ENCODE measurements around the gene ADAMTS7.
"Not testable (repeated sequence)": the region's sequence is repeated elsewhere in the genome, so short reads cannot be mapped to it uniquely, and the experiment has no call there.

Gene ADAMTS7

GRCh38 chr15:78795043-78795442 lies 16.2 kb downstream of the ADAMTS7 start:
- H3K9me3 ChIP-seq (ENCODE audit: control insufficient read depth, insufficient read depth, low read depth, low read length), result no peaks in the 10 kb centered on the region
- no peak overlapping the region for H3K4me3 ChIP-seq (ENCODE audit: low read depth, low read length)
- H3K4me1 ChIP-seq (ENCODE audit: control insufficient read depth, insufficient read depth, low read length), result no peaks in the 10 kb centered on the region
- H3K36me3 ChIP-seq (ENCODE audit: control insufficient read depth in 2 of 2, insufficient read depth in 1 of 2, low read length in 2 of 2), result no peaks in the 10 kb centered on the region
- CTCF ChIA-PET, result interaction anchor here (0.7 kb wide), 1 partner anchor 37 kb away, joined by 3 read pairs; no protein-coding TSS in a partner anchor
- TF ChIP-seq HOXA7 (CRISPR knock-in tag; IDR thresholded peaks at IDR 0.05; ENCODE audit: borderline replicate concordance) (no peak), REST (tag by site-specific recombination; IDR thresholded peaks at IDR 0.05) (peak; percentile 82)
- POLR2A ChIA-PET, result no interaction called here
- no peak overlapping the region for H3K27ac ChIP-seq (ENCODE audit: extremely low read depth, low read depth, low read length)

- POLR2A ChIA-PET; H3K4me3 ChIP-seq (ENCODE audit: low read depth, low read length); H3K9me3 ChIP-seq (ENCODE audit: control insufficient read depth, insufficient read depth, low read depth, low read length); H3K4me1 ChIP-seq (ENCODE audit: control insufficient read depth, insufficient read depth, low read length); H3K36me3 ChIP-seq (ENCODE audit: control insufficient read depth in 2 of 2, insufficient read depth in 1 of 2, low read length in 2 of 2); H3K27ac ChIP-seq (ENCODE audit: extremely low read depth, low read depth, low read length): not testable (repeated sequence)
- CTCF ChIA-PET, result interaction anchor here (0.7 to 0.8 kb wide), 2 partner anchors 8 to 85 kb away, joined by 3 read pairs; no protein-coding TSS in a partner anchor
- TF ChIP-seq PRDM10 (tag by site-specific recombination; IDR thresholded peaks at IDR 0.05), result peak; percentile 75
Measured at GRCh38 chr15:78794446-78794845, 16.8 kb downstream of the ADAMTS7 start.

GRCh38 chr15:78791357-78791756 lies 19.9 kb downstream of the ADAMTS7 start:
- H3K36me3 ChIP-seq (ENCODE audit: control insufficient read depth in 2 of 2, insufficient read depth in 1 of 2, low read length in 2 of 2), result no peaks in the 10 kb centered on the region
- POLR2A ChIA-PET, result no interaction called here
- no peak overlapping the region for H3K27ac ChIP-seq (ENCODE audit: extremely low read depth, low read depth, low read length)
- H3K4me1 ChIP-seq (ENCODE audit: control insufficient read depth, insufficient read depth, low read length), result no peaks in the 10 kb centered on the region
- TF ChIP-seq ZNF248 (tag by site-specific recombination; IDR thresholded peaks at IDR 0.05) (no peak), ZNF768 (tag by site-specific recombination; IDR thresholded peaks at IDR 0.05) (no peak), ZNF114 (tag by site-specific recombination; IDR thresholded peaks at IDR 0.05) (no peak), ZNF792 (tag by site-specific recombination; IDR thresholded peaks at IDR 0.05) (no peak)
- no peaks in the 10 kb centered on the region for H3K9me3 ChIP-seq (ENCODE audit: control insufficient read depth, insufficient read depth, low read depth, low read length)
- H3K4me3 ChIP-seq (ENCODE audit: low read depth, low read length), result no peak overlapping the region
- CTCF ChIA-PET, result no interaction called here

- Histone ChIP-seq H3K27ac (ENCODE audit: extremely low read depth, low read depth, low read length) (no peak overlapping the region), H3K9me3 (ENCODE audit: control insufficient read depth, insufficient read depth, low read depth, low read length) (no peaks in the 10 kb centered on the region), H3K36me3 (ENCODE audit: control insufficient read depth in 2 of 2, insufficient read depth in 1 of 2, low read length in 2 of 2) (no peaks in the 10 kb centered on the region), H3K4me1 (ENCODE audit: control insufficient read depth, insufficient read depth, low read length) (no peaks in the 10 kb centered on the region), H3K4me3 (ENCODE audit: low read depth, low read length) (no peak overlapping the region)
- ChIA-PET CTCF (interaction anchor here (0.6 kb wide), 1 partner anchor 18 kb away, joined by 3 read pairs; no protein-coding TSS in a partner anchor), POLR2A (no interaction called here)
- TF ChIP-seq GLIS2 (tag by site-specific recombination; IDR thresholded peaks at IDR 0.05) (no peak), ZNF513 (tag by site-specific recombination; IDR thresholded peaks at IDR 0.05) (no peak), ZNF426 (tag by site-specific recombination; IDR thresholded peaks at IDR 0.05) (no peak), KLF16 (tag by site-specific recombination; IDR thresholded peaks at IDR 0.05) (no peak), TSHZ1 (tag by site-specific recombination; IDR thresholded peaks at IDR 0.05; ENCODE audit: borderline replicate concordance) (no peak), ZSCAN18 (tag by site-specific recombination; IDR thresholded peaks at IDR 0.05) (no peak), ZFP3 (tag by site-specific recombination; IDR thresholded peaks at IDR 0.05; ENCODE audit: low read depth) (no peak)
Measured at GRCh38 chr15:78790027-78790426, 21.2 kb downstream of the ADAMTS7 start.
